Liver (tissue), 9 donors: ENCODE measurements around the gene MAP6. TPM values are rescaled to one million over a fixed set of nuclear protein-coding genes. Genes with fewer than 3 reads are reported as not detected.

Source experiments
- DNase-seq: peaks from one replicate; pipeline ENCODE4 v3.0.0-alpha.2; 2017; ENCODE audit warnings: low spot score
- H3K27ac ChIP-seq, 2 donors: one replicate each; pipeline ENCODE4 v1.7.0; 2013; ENCODE audit warnings: inconsistent platforms in 2 of 2, low read length in 2 of 2, control low read depth in 1 of 2, low read depth in 1 of 2, mild to moderate bottlenecking in 1 of 2
- H3K27me3 ChIP-seq, 4 donors: one replicate each; pipeline versions ENCODE4 v1.6.1 to v1.7.0; 2013; ENCODE audit warnings: low read length in 3 of 4, inconsistent platforms in 1 of 4, mild to moderate bottlenecking in 1 of 4, moderate library complexity in 1 of 4; ENCODE audit not compliant: control insufficient read depth in 4 of 4, insufficient read depth in 4 of 4
- H3K36me3 ChIP-seq, 4 donors: one replicate each; pipeline versions ENCODE4 v1.6.1 to v1.7.0; 2013; ENCODE audit warnings: low read length in 3 of 4, mild to moderate bottlenecking in 3 of 4, low read depth in 1 of 4, moderate library complexity in 1 of 4; ENCODE audit not compliant: control insufficient read depth in 4 of 4, insufficient read depth in 3 of 4
- H3K4me1 ChIP-seq, 4 donors: one replicate each; pipeline versions ENCODE4 v1.6.1 to v1.7.0; 2013; ENCODE audit warnings: low read length in 3 of 4, mild to moderate bottlenecking in 3 of 4, moderate library complexity in 1 of 4; ENCODE audit not compliant: control insufficient read depth in 4 of 4, insufficient read depth in 4 of 4
- H3K4me3 ChIP-seq, 3 donors: one replicate each; pipeline versions ENCODE4 v1.6.1 to v1.7.0; 2013; ENCODE audit warnings: low read length in 3 of 3, control low read depth in 1 of 3, low read depth in 1 of 3, mild to moderate bottlenecking in 1 of 3
- H3K9ac ChIP-seq, 2 donors: one replicate each; pipeline ENCODE4 v1.7.0; 2013; ENCODE audit warnings: low read length in 2 of 2, mild to moderate bottlenecking in 2 of 2, moderate library complexity in 2 of 2, control low read depth in 1 of 2, low read depth in 1 of 2
- H3K9me3 ChIP-seq, 4 donors: one replicate each; pipeline versions ENCODE4 v1.6.1 to v1.7.0; 2013; ENCODE audit warnings: low read length in 3 of 4; ENCODE audit not compliant: control insufficient read depth in 4 of 4
- CTCF ChIP-seq: fragments of 150-350 bp; IDR thresholded peaks from 2 replicates; pipeline ENCODE4 v1.5.1; 2017; ENCODE audit warnings: improper control_type of control experiment, low read depth, low read length; ENCODE audit not compliant: missing input control
- EGR1 ChIP-seq, 2 donors: IDR thresholded peaks; 2 replicates each; pipeline ENCODE4 v1.6.1; 2016 to 2018; ENCODE audit warnings: antibody characterized with exemption in 2 of 2, low read depth in 2 of 2
- FOXA1 ChIP-seq: IDR thresholded peaks from 2 replicates; pipeline ENCODE4 v1.6.1; 2016; ENCODE audit warnings: antibody characterized with exemption
- FOXA2 ChIP-seq: IDR thresholded peaks from 2 replicates; pipeline ENCODE4 v1.6.1; 2016; ENCODE audit warnings: antibody characterized with exemption
- HNF4A ChIP-seq, 2 donors: conservative IDR thresholded peaks; 2 replicates each; pipeline ENCODE4 v1.6.1; 2016; ENCODE audit warnings: antibody characterized with exemption in 2 of 2, mild to moderate bottlenecking in 2 of 2
- HNF4G ChIP-seq: IDR thresholded peaks from 2 replicates; pipeline ENCODE4 v1.6.1; 2016; ENCODE audit warnings: antibody characterized with exemption
- JUND ChIP-seq, 2 donors: IDR thresholded peaks; 2 replicates each; pipeline ENCODE4 v1.6.1; 2016; ENCODE audit warnings: antibody characterized with exemption in 2 of 2
- MAX ChIP-seq: IDR thresholded peaks from 2 replicates; pipeline ENCODE4 v1.6.1; 2016; ENCODE audit warnings: antibody characterized with exemption
- NR2F2 ChIP-seq: IDR thresholded peaks from 2 replicates; pipeline ENCODE4 v1.6.1; 2016; ENCODE audit warnings: antibody characterized with exemption
- REST ChIP-seq: IDR thresholded peaks from 2 replicates; pipeline ENCODE4 v1.6.1; 2016; ENCODE audit warnings: antibody characterized with exemption, mild to moderate bottlenecking
- RXRA ChIP-seq, 2 donors: IDR thresholded peaks; 2 replicates each; pipeline ENCODE4 v1.6.1; 2017 to 2018; ENCODE audit warnings: antibody characterized with exemption in 2 of 2, mild to moderate bottlenecking in 1 of 2
- SP1 ChIP-seq: IDR thresholded peaks from 2 replicates; pipeline ENCODE4 v1.6.1; 2018; ENCODE audit warnings: antibody characterized with exemption, mild to moderate bottlenecking
- TAF1 ChIP-seq: conservative IDR thresholded peaks from 2 replicates; pipeline ENCODE4 v1.6.1; 2016; ENCODE audit warnings: antibody characterized with exemption, mild to moderate bottlenecking
- YY1 ChIP-seq: IDR thresholded peaks from 2 replicates; pipeline ENCODE4 v1.6.1; 2016; ENCODE audit warnings: antibody characterized with exemption, mild to moderate bottlenecking
- ZBTB33 ChIP-seq: IDR thresholded peaks from 2 replicates; pipeline ENCODE4 v1.6.1; 2016; ENCODE audit warnings: antibody characterized with exemption
- WGBS: extraction: QIAGEN DNeasy Blood & Tissue Kit; methylation state at CpG from one replicate; pipeline ENCODE4 v1.1.7; 2013; 5-methylcytosine and 5-hydroxymethylcytosine counted together
- polyA plus RNA-seq, 2 donors: library from polyadenylated mRNA; stranded (reverse) in 1 of 2; unstranded in 1 of 2; fragments of 200-250 nt in 1 of 2; fragments of >200 nt in 1 of 2; fragmentation: Nextera tagmentation in 1 of 2; extraction: Ambion mirVana in 1 of 2; gene quantifications; one replicate each; pipeline versions ENCODE4 v1.2.1 to v1.2.3, GENCODE V29; 2013 to 2015
- total RNA-seq, 2 donors: library from RNA; depleted of rRNA; stranded (reverse); fragments of >200 nt; gene quantifications; one replicate each; pipeline ENCODE4 v1.2.3, GENCODE V29; 2014
- TF ChIP-seq, protein P1 (sequence below): IDR thresholded peaks from 2 replicates; pipeline ENCODE4 v1.6.1; 2016; ENCODE audit warnings: antibody characterized with exemption
- donor health status: healthy.
- donor health status: healthy.
- donor health status: healthy.
- donor health status: healthy.
- donor health status: healthy.

MAP6 gene
- total and polyA plus RNA-seq, 4 donors: 0.22 to 0.36 (median 0.24) TPM

- Histone ChIP-seq H3K27ac (peak overlapping the region; percentile 89 to 98), H3K9me3 (no peaks in the 10 kb centered on the region), H3K36me3 (peaks cover 0 to 6% (median 0%) of the 10 kb centered on the region in 4 donors), H3K27me3 (no peaks in the 10 kb centered on the region), H3K4me1 (peaks cover 15 to 37% (median 25%) of the 10 kb centered on the region in 4 donors), H3K4me3 (peak overlapping the region in 2 of 3 donors; percentile 80 to 87), H3K9ac (peak overlapping the region in 1 of 2 donors; percentile 29)
- TF ChIP-seq HNF4A (conservative IDR thresholded peaks at IDR 0.05) (no peak), NR2F2 (no peak), MAX (no peak), CTCF (no peak), FOXA1 (no peak), TAF1 (no peak), SP1 (no peak), YY1 (no peak), JUND (IDR thresholded peaks at IDR 0.05) (no peak), REST (no peak), EGR1 (IDR thresholded peaks at IDR 0.05; ENCODE audit: low read depth in 2 of 2) (no peak), HNF4G (no peak), RXRA (IDR thresholded peaks at IDR 0.05) (no peak), ZBTB33 (no peak), FOXA2 (no peak)
- TF ChIP-seq, protein P1, sequence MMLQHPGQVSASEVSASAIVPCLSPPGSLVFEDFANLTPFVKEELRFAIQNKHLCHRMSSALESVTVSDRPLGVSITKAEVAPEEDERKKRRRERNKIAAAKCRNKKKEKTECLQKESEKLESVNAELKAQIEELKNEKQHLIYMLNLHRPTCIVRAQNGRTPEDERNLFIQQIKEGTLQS: no peak
- WGBS: 20% methylated on average over 21 of the region's 21 CpGs
- DNase-seq: no peak
Measured at GRCh38 chr11:75561426-75562047, 107.3 kb downstream of the MAP6 start.

DNA sequence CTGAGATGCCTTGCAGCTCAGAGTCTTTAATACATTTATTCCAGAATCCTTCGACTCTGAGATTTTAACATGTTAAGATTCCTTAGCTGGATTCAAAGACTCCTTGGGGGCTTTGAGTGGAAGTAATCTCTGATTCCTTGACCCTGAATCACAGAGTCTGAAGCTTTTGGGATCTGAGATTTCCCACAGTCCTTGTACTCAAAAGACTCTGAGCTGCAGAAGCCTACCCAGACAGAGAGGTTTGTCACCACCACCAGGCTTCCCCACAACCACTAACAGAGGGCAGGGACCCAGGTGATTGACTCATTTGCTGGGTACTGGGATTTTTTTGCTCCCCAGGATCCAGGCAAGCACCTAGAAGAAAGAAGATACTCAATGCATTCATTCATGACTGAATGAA, 108.2 kb downstream of the MAP6 start:
- Histone ChIP-seq H3K27me3 (no peaks in the 10 kb centered on the region), H3K9me3 (no peaks in the 10 kb centered on the region), H3K36me3 (no peaks in the 10 kb centered on the region), H3K27ac (no peak overlapping the region), H3K4me3 (no peak overlapping the region), H3K4me1 (peaks cover 13 to 31% (median 21%) of the 10 kb centered on the region in 4 donors), H3K9ac (no peak overlapping the region)
- no peak for DNase-seq
- WGBS: 96% methylated on average over 1 of the region's 1 CpG
- TF ChIP-seq, protein P1: no peak
